ENCODE data around the gene SUFU.

SUFU gene

DNA sequence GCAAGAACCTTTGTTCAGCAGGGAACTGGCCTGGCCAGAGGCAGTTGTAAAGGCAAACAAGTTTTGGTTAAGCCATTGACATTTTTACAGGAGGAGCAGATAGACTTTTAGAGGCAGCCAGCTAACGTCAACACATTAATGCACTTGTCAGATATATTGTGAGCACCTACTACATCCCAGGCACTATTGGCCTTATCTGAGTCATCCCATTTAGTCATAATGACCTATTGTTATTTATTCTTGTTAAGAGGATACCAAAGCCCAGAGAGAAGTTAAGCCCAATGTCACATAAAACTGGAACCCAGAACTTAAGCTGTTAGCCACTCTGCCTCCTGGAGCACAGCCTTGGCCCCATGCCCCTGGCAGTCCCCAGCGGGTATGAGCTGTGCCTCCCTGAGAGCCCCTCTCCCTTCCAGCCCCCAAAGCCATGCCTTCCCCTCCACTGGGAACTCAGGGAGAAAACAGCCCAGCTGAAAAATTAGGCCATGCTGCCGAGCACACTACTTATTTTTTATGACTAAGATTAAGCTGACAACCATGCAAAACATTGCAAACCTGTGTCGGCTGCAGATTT lies 107.8 kb downstream of the SUFU start:
- H3K9me3 ChIP-seq (ENCODE audit: insufficient read depth, low read length), result no peaks in the 10 kb centered on the region
- H3K9ac ChIP-seq (ENCODE audit: low read length), result no peak overlapping the region
- H3K36me3 ChIP-seq (replicated peaks; ENCODE audit: low read depth, low read length), result no peaks in the 10 kb centered on the region
- TF ChIP-seq EZH2phosphoT487 (IDR thresholded peaks at IDR 0.05; ENCODE audit: low read depth), result no peak
- TF ChIP-seq, protein P1, sequence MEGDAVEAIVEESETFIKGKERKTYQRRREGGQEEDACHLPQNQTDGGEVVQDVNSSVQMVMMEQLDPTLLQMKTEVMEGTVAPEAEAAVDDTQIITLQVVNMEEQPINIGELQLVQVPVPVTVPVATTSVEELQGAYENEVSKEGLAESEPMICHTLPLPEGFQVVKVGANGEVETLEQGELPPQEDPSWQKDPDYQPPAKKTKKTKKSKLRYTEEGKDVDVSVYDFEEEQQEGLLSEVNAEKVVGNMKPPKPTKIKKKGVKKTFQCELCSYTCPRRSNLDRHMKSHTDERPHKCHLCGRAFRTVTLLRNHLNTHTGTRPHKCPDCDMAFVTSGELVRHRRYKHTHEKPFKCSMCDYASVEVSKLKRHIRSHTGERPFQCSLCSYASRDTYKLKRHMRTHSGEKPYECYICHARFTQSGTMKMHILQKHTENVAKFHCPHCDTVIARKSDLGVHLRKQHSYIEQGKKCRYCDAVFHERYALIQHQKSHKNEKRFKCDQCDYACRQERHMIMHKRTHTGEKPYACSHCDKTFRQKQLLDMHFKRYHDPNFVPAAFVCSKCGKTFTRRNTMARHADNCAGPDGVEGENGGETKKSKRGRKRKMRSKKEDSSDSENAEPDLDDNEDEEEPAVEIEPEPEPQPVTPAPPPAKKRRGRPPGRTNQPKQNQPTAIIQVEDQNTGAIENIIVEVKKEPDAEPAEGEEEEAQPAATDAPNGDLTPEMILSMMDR (IDR thresholded peaks at IDR 0.05; ENCODE audit: low read depth, low read length), result no peak
- no peaks in the 10 kb centered on the region for H3K27me3 ChIP-seq (ENCODE audit: low read depth, low read length)
- H3K4me2 ChIP-seq (ENCODE audit: low read length), result no peak overlapping the region
- H3K4me1 ChIP-seq (ENCODE audit: low read length), result peaks cover 12% of the 10 kb centered on the region
- no peaks in the 10 kb centered on the region for H3K79me2 ChIP-seq (ENCODE audit: low read length)
- no peaks in the 10 kb centered on the region for H4K20me1 ChIP-seq (ENCODE audit: insufficient read depth, low read length)
- no peak overlapping the region for H3K27ac ChIP-seq (ENCODE audit: low read length)
- H2AFZ ChIP-seq (ENCODE audit: low read depth, low read length), result no peak overlapping the region
- H3K4me3 ChIP-seq (ENCODE audit: low read length), result no peak overlapping the region

DNA sequence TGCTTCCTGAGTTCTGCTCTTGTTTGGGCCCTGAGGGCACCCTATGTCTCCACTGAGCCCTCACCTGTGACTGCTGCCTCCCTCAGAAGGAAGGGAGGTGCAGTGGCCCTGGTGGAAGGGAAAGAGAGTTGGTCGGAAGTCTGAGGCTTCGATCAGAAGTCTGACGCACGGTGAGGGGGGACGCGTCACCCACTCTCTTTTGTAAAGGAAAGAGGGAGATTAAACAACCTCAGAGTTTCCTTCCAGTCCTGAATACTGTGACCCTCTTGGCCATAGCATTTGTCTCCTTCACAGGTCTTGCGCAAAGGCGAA lies 109.1 kb downstream of the SUFU start:
- Histone ChIP-seq H3K36me3 (replicated peaks; ENCODE audit: low read depth, low read length) (no peaks in the 10 kb centered on the region), H3K9ac (ENCODE audit: low read length) (no peak overlapping the region), H3K4me2 (ENCODE audit: low read length) (no peak overlapping the region), H3K4me1 (ENCODE audit: low read length) (peaks cover 16% of the 10 kb centered on the region), H3K27me3 (ENCODE audit: low read depth, low read length) (no peaks in the 10 kb centered on the region), H3K79me2 (ENCODE audit: low read length) (no peaks in the 10 kb centered on the region), H3K4me3 (ENCODE audit: low read length) (no peak overlapping the region), H3K9me3 (ENCODE audit: insufficient read depth, low read length) (no peaks in the 10 kb centered on the region), H4K20me1 (ENCODE audit: insufficient read depth, low read length) (no peaks in the 10 kb centered on the region), H2AFZ (ENCODE audit: low read depth, low read length) (no peak overlapping the region), H3K27ac (ENCODE audit: low read length) (no peak overlapping the region)
- TF ChIP-seq, protein P1 (IDR thresholded peaks at IDR 0.05; ENCODE audit: low read depth, low read length), result no peak
- TF ChIP-seq EZH2phosphoT487 (IDR thresholded peaks at IDR 0.05; ENCODE audit: low read depth), result no peak

DNA sequence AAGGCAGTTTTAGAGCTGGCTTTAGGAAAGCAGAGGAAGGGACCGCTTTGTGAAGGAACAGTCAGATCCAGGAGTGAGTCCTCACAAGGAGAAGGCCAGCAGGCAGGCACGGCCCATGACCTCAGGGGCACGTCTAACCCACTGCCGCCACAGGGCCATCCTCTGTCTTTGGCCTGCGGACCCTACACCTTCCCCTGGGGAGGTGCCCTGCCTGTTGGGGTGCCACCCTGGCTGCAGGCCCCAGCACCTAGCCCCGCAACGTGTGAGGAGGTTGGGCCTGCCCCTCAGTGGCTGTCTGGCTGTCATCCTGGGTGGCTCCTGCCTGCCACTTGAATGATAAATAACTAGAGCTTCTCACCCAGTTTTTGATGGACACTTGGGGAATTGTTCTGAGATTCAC lies 109.5 kb downstream of the SUFU start:
- no peaks in the 10 kb centered on the region for H3K36me3 ChIP-seq (replicated peaks; ENCODE audit: low read depth, low read length)
- no peak overlapping the region for H2AFZ ChIP-seq (ENCODE audit: low read depth, low read length)
- H3K4me2 ChIP-seq (ENCODE audit: low read length), result no peak overlapping the region
- H3K4me1 ChIP-seq (ENCODE audit: low read length), result peaks cover 16% of the 10 kb centered on the region
- H3K4me3 ChIP-seq (ENCODE audit: low read length), result no peak overlapping the region
- H3K27me3 ChIP-seq (ENCODE audit: low read depth, low read length), result no peaks in the 10 kb centered on the region
- H3K79me2 ChIP-seq (ENCODE audit: low read length), result no peaks in the 10 kb centered on the region
- no peak overlapping the region for H3K9ac ChIP-seq (ENCODE audit: low read length)
- H3K9me3 ChIP-seq (ENCODE audit: insufficient read depth, low read length), result no peaks in the 10 kb centered on the region
- no peak for TF ChIP-seq EZH2phosphoT487 (IDR thresholded peaks at IDR 0.05; ENCODE audit: low read depth)
- TF ChIP-seq, protein P1 (IDR thresholded peaks at IDR 0.05; ENCODE audit: low read depth, low read length), result no peak
- H4K20me1 ChIP-seq (ENCODE audit: insufficient read depth, low read length), result no peaks in the 10 kb centered on the region
- H3K27ac ChIP-seq (ENCODE audit: low read length), result no peak overlapping the region

DNA sequence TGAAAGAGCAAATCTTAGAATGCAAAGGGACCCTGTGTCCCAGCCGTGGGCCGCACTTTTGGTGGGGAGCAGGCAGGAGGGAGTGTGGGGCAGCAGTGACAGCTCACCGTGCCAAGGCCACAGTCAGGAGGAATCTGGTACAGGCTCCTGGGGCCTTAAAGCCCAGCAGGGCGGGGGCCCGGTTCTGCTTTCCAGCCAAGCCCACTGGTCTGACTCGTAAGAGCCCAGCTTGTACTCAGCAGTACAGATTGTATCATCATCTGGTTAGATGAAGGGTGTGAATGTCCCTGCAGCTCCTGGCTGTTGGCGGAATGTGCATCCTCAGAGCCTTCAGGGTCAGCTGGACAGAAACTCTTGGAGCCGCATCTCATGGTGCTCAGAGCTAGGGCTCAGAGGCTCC lies 110.0 kb downstream of the SUFU start:
- no peaks in the 10 kb centered on the region for H4K20me1 ChIP-seq (ENCODE audit: insufficient read depth, low read length)
- no peak overlapping the region for H3K4me2 ChIP-seq (ENCODE audit: low read length)
- H3K79me2 ChIP-seq (ENCODE audit: low read length), result no peaks in the 10 kb centered on the region
- no peak overlapping the region for H3K4me3 ChIP-seq (ENCODE audit: low read length)
- no peak for TF ChIP-seq EZH2phosphoT487 (IDR thresholded peaks at IDR 0.05; ENCODE audit: low read depth)
- TF ChIP-seq, protein P1 (IDR thresholded peaks at IDR 0.05; ENCODE audit: low read depth, low read length), result no peak
- H3K9ac ChIP-seq (ENCODE audit: low read length), result no peak overlapping the region
- no peaks in the 10 kb centered on the region for H3K36me3 ChIP-seq (replicated peaks; ENCODE audit: low read depth, low read length)
- no peak overlapping the region for H2AFZ ChIP-seq (ENCODE audit: low read depth, low read length)
- peaks cover 16% of the 10 kb centered on the region for H3K4me1 ChIP-seq (ENCODE audit: low read length)
- H3K27me3 ChIP-seq (ENCODE audit: low read depth, low read length), result no peaks in the 10 kb centered on the region
- no peaks in the 10 kb centered on the region for H3K9me3 ChIP-seq (ENCODE audit: insufficient read depth, low read length)
- no peak overlapping the region for H3K27ac ChIP-seq (ENCODE audit: low read length)
